GM23338 (cell line): Measurements from ENCODE around the gene HRH4.

Experiments
- CREB1 ChIP-seq: fragments of 250-450 bp; sonication (Bioruptor Pico); IDR thresholded peaks from 2 replicates; pipeline ENCODE4 v1.5.0; 2020; ENCODE audit warnings: low read depth, mild to moderate bottlenecking, moderate library complexity
- CTCF ChIP-seq, 2 experiments: fragments of 200-600 bp in 1 of 2; sonication (generic) in 1 of 2; conservative IDR thresholded peaks; 2 replicates each; pipeline versions ENCODE4 v1.5.1 to v1.6.1; 2016 to 2017; ENCODE audit warnings: antibody characterized with exemption in 2 of 2, low read depth in 2 of 2, mild to moderate bottlenecking in 2 of 2, moderate library complexity in 1 of 2
- EZH2 ChIP-seq: fragments of 200-600 bp; sonication (generic); IDR thresholded peaks from one replicate; pipeline ENCODE4 v1.8.0; 2017; ENCODE audit warnings: antibody characterized with exemption, mild to moderate bottlenecking, low read depth; ENCODE audit not compliant: unreplicated experiment
- EZH2phosphoT487 ChIP-seq: fragments of 200-600 bp; sonication (generic); IDR thresholded peaks from one replicate; pipeline ENCODE4 v1.8.1; 2018; ENCODE audit warnings: antibody characterized with exemption; ENCODE audit not compliant: unreplicated experiment
- JUNB ChIP-seq: IDR thresholded peaks from one replicate; pipeline ENCODE4 v1.6.1; 2016; ENCODE audit warnings: antibody characterized with exemption; ENCODE audit not compliant: unreplicated experiment
- POLR2AphosphoS5 ChIP-seq: IDR thresholded peaks from 2 replicates; pipeline ENCODE4 v1.6.1; 2016; ENCODE audit warnings: antibody characterized with exemption, low read depth
- REST ChIP-seq: IDR thresholded peaks from one replicate; pipeline ENCODE4 v1.6.1; 2018; ENCODE audit warnings: antibody characterized with exemption; ENCODE audit not compliant: unreplicated experiment
- TF ChIP-seq, protein P1 (sequence below): fragments of 250-450 bp; sonication (Bioruptor Pico); IDR thresholded peaks from 2 replicates; pipeline ENCODE4 v1.5.0; 2020; ENCODE audit warnings: mild to moderate bottlenecking, moderate library complexity

DNA sequence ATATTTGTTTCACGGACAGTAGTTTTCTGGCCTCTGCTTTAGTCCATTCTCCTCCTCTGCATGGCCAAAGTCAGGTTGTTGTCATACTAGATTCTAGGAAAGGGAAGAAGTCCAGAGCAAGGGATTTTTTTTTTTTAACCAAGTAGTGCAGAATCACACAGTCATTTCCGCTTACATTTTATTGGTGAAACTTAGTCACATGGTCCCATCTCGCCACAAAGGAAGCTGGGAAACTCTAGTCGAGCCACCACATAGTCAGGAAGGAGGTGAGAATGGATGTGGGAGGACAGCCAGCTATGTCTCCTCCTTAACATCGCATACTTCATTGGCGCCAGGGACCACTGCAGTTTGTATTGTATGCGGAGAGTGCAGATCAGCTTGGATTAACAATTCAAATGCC lies 10.4 kb downstream of the HRH4 start:
- TF ChIP-seq CTCF (conservative IDR thresholded peaks at IDR 0.05; ENCODE audit: low read depth in 2 of 2) = no peak
- TF ChIP-seq, protein P1, sequence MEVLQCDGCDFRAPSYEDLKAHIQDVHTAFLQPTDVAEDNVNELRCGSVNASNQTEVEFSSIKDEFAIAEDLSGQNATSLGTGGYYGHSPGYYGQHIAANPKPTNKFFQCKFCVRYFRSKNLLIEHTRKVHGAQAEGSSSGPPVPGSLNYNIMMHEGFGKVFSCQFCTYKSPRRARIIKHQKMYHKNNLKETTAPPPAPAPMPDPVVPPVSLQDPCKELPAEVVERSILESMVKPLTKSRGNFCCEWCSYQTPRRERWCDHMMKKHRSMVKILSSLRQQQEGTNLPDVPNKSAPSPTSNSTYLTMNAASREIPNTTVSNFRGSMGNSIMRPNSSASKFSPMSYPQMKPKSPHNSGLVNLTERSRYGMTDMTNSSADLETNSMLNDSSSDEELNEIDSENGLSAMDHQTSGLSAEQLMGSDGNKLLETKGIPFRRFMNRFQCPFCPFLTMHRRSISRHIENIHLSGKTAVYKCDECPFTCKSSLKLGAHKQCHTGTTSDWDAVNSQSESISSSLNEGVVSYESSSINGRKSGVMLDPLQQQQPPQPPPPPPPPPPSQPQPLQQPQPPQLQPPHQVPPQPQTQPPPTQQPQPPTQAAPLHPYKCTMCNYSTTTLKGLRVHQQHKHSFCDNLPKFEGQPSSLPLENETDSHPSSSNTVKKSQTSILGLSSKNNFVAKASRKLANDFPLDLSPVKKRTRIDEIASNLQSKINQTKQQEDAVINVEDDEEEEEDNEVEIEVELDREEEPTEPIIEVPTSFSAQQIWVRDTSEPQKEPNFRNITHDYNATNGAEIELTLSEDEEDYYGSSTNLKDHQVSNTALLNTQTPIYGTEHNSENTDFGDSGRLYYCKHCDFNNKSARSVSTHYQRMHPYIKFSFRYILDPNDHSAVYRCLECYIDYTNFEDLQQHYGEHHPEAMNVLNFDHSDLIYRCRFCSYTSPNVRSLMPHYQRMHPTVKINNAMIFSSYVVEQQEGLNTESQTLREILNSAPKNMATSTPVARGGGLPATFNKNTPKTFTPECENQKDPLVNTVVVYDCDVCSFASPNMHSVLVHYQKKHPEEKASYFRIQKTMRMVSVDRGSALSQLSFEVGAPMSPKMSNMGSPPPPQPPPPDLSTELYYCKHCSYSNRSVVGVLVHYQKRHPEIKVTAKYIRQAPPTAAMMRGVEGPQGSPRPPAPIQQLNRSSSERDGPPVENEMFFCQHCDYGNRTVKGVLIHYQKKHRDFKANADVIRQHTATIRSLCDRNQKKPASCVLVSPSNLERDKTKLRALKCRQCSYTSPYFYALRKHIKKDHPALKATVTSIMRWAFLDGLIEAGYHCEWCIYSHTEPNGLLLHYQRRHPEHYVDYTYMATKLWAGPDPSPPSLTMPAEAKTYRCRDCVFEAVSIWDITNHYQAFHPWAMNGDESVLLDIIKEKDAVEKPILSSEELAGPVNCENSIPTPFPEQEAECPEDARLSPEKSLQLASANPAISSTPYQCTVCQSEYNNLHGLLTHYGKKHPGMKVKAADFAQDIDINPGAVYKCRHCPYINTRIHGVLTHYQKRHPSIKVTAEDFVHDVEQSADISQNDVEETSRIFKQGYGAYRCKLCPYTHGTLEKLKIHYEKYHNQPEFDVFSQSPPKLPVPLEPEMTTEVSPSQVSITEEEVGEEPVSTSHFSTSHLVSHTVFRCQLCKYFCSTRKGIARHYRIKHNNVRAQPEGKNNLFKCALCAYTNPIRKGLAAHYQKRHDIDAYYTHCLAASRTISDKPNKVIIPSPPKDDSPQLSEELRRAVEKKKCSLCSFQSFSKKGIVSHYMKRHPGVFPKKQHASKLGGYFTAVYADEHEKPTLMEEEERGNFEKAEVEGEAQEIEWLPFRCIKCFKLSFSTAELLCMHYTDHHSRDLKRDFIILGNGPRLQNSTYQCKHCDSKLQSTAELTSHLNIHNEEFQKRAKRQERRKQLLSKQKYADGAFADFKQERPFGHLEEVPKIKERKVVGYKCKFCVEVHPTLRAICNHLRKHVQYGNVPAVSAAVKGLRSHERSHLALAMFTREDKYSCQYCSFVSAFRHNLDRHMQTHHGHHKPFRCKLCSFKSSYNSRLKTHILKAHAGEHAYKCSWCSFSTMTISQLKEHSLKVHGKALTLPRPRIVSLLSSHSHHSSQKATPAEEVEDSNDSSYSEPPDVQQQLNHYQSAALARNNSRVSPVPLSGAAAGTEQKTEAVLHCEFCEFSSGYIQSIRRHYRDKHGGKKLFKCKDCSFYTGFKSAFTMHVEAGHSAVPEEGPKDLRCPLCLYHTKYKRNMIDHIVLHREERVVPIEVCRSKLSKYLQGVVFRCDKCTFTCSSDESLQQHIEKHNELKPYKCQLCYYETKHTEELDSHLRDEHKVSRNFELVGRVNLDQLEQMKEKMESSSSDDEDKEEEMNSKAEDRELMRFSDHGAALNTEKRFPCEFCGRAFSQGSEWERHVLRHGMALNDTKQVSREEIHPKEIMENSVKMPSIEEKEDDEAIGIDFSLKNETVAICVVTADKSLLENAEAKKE (CRISPR knock-in tag) = no peak
- TF ChIP-seq EZH2 = no peak
- no peak for TF ChIP-seq POLR2AphosphoS5
- TF ChIP-seq JUNB = no peak
- no peak for TF ChIP-seq CREB1
- no peak for TF ChIP-seq REST
- TF ChIP-seq EZH2phosphoT487 = no peak
